COLO668 (cell line): ENCODE data around the gene CATSPER4.

Experiments
- DNase-seq: peaks from one replicate; lab custom pipeline; 2025; ENCODE audit not compliant: unreplicated experiment; lab: John Stamatoyannopoulos, UW

The CATSPER4 gene

GRCh38 chr1:26234644-26235370 is 44.4 kb downstream of the CATSPER4 start:
- peak; percentile 44 for DNase-seq

GRCh38 chr1:26237230-26237966 is 47.0 kb downstream of the CATSPER4 start:
- no peak for DNase-seq

- no peak for DNase-seq
Measured at GRCh38 chr1:26239936-26240335, 49.5 kb downstream of the CATSPER4 start.
